Transverse colon (tissue), 4 donors: ENCODE results near the gene TANGO6.

Experiments
- POLR2AphosphoS5 ChIP-seq, 3 donors: sonication (generic); formaldehyde crosslinking; IDR thresholded peaks; one replicate each; pipeline ENCODE4 v1.6.1; 2016; ENCODE audit warnings: antibody characterized with exemption in 3 of 3
- TF ChIP-seq, protein P1 (sequence below), 5 experiments: fragments of 200-600 bp in 3 of 5; fragments of 450-650 bp in 2 of 5; sonication (generic) in 3 of 5; IDR thresholded peaks; 1 replicate in 2 of 5; 2 replicates in 3 of 5; pipeline ENCODE4 v1.5.1; 2016 to 2017; ENCODE audit warnings: antibody characterized with exemption in 5 of 5, inconsistent platforms in 3 of 5, mild to moderate bottlenecking in 2 of 5, moderate library complexity in 1 of 5

DNA sequence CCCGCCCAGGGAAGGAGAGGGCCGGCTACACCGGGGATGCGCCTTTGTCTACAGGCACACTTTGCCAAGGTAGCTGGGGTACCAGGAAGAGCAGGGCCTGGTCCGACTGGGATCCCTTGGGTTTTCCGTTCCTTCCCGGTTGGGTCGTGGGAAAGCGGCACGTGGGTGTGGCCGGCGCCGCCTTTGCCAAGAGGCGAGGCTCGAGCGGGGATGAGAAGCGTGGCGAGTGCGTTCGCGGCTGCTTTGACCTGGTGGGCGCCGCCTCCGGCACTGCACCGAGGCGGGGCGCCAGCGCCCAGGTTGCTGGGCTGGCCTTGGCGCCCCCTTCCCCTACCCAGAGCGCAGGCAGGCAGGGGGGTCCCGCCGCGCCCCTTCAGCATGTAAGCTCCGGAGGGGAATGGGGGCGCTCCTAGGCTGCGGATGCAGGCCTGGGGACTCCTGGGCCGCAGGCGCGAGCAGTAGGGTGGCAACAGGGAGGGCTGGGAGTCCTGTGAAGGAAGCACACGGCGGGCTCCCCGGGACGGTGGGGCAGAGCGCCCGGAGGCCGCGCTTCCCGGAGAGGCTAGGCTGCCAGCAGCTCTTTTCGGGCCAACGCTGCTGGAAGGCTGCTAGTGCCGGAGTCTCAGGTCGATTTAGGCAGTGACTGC is 264.1 kb downstream of the TANGO6 start:
- TF ChIP-seq, protein P1, sequence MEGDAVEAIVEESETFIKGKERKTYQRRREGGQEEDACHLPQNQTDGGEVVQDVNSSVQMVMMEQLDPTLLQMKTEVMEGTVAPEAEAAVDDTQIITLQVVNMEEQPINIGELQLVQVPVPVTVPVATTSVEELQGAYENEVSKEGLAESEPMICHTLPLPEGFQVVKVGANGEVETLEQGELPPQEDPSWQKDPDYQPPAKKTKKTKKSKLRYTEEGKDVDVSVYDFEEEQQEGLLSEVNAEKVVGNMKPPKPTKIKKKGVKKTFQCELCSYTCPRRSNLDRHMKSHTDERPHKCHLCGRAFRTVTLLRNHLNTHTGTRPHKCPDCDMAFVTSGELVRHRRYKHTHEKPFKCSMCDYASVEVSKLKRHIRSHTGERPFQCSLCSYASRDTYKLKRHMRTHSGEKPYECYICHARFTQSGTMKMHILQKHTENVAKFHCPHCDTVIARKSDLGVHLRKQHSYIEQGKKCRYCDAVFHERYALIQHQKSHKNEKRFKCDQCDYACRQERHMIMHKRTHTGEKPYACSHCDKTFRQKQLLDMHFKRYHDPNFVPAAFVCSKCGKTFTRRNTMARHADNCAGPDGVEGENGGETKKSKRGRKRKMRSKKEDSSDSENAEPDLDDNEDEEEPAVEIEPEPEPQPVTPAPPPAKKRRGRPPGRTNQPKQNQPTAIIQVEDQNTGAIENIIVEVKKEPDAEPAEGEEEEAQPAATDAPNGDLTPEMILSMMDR (IDR thresholded peaks at IDR 0.05) = no peak
- no peak for TF ChIP-seq POLR2AphosphoS5 (IDR thresholded peaks at IDR 0.05)
